Fibroblast of villous mesenchyme (primary cell): ENCODE data around the gene IFFO2. TPM values are rescaled to one million over a fixed set of nuclear protein-coding genes. Genes with fewer than 3 reads are reported as not detected.

Experiments
- DNase-seq: peaks from one replicate; pipeline ENCODE4 v3.0.0-alpha.2; 2010; ENCODE audit warnings: low read depth
- H3K4me3 ChIP-seq: 2 replicates; pipeline ENCODE4 v1.5.1; 2011; ENCODE audit warnings: low read depth, mild to moderate bottlenecking, low read length
- CTCF ChIP-seq: IDR thresholded peaks from 2 replicates; pipeline ENCODE4 v1.5.1; 2012; ENCODE audit warnings: low read depth, mild to moderate bottlenecking, low read length; ENCODE audit not compliant: insufficient read depth
- total RNA-seq: library from RNA; depleted of rRNA; stranded (reverse); fragments of >200 nt; gene quantifications from 2 replicates; pipeline ENCODE4 v1.2.3, GENCODE V29; 2012

IFFO2 gene
- total RNA-seq, 1 donor = 11.2 TPM

GRCh38 chr1:18997508-18997907, 41.0 kb upstream of the IFFO2 start:
- no peak overlapping the region for H3K4me3 ChIP-seq
- DNase-seq = no peak
- no peak for TF ChIP-seq CTCF

- H3K4me3 ChIP-seq = no peak overlapping the region
- DNase-seq = no peak
- no peak for TF ChIP-seq CTCF
Observed at GRCh38 chr1:18996548-18997177, 40.2 kb upstream of the IFFO2 start.

- no peak overlapping the region for H3K4me3 ChIP-seq
- no peak for DNase-seq
- TF ChIP-seq CTCF = no peak
Observed at GRCh38 chr1:18994381-18994780, 37.9 kb upstream of the IFFO2 start.

GRCh38 chr1:18992646-18993045, 36.2 kb upstream of the IFFO2 start:
- no peak for DNase-seq
- TF ChIP-seq CTCF = no peak
- H3K4me3 ChIP-seq = no peak overlapping the region

GRCh38 chr1:18991585-18991984, 35.1 kb upstream of the IFFO2 start:
- H3K4me3 ChIP-seq = no peak overlapping the region
- TF ChIP-seq CTCF = no peak
- no peak for DNase-seq

- no peak for TF ChIP-seq CTCF
- no peak overlapping the region for H3K4me3 ChIP-seq
- DNase-seq = no peak
Observed at GRCh38 chr1:18989896-18990295, 33.4 kb upstream of the IFFO2 start.

GRCh38 chr1:18989176-18989799, 32.8 kb upstream of the IFFO2 start:
- no peak for TF ChIP-seq CTCF
- H3K4me3 ChIP-seq = no peak overlapping the region
- no peak for DNase-seq
